DMS79 (cell line): ENCODE data around the gene SURF2.

ENCODE experiments used
- DNase-seq: peaks from one replicate; lab custom pipeline; 2025; lab: John Stamatoyannopoulos, UW

The SURF2 gene

DNA sequence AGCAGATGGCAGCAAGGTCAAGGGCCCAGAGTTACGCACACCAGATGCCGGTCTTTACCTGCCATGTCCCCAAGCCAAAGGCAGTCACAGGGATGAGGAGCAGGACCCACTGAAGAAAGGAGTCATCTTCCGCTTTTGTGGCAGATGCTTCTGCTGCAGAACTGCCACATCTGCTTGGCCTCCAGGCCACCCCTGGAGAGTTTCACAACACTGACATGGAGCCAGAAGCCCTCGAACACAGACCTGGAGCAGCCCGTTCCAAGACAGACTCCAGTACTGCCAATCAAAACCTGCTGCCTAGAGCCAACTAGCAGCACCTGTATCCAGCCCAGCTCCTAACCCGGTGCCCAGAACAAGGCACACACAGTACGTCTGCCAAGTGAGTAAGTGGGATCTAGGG, 1.6 kb upstream of the SURF2 start:
- no peak for DNase-seq

DNA sequence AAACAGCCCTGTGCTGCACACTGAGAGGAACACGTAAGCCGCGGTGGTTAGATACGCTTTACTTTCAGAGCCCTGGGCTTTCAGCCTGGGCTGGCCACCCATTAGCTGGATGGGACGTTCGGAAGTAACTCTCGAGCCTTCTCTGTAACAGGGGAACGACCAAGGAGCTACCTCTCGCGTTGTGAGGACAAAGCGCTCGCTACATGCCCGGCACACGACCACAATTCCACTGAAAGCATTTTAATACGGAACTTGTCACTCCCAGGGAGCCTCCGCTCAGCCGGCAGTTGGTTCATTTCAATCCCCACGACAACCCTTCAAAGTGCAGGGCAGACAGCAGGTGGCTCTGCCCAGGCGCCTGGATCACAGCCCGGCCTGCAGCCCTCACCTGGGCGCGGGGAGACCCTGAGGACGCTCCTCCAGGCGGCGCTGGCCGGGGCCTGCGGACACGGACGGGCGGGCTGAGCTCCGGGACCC, 431 bp upstream of the SURF2 start:
- DNase-seq = no peak

DNA sequence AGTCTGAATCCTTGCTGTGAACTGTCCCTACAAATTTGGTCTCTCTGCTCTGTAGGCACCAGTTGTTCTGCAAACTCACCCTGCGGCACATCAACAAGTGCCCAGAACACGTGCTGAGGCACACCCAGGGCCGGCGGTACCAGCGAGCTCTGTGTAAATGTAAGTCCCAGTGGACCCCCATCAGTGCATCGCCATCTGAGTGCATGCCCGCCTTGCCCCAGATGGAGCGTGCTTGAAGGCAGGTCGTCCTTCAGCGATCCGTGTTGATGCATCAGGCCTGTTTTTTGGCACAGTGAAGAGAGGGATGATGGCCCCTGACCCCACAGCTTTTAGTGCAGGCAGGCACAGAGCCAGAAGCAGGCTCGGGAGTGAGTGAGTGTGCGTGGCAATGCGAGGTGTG, 1.3 kb downstream of the SURF2 start:
- DNase-seq = no peak

DNA sequence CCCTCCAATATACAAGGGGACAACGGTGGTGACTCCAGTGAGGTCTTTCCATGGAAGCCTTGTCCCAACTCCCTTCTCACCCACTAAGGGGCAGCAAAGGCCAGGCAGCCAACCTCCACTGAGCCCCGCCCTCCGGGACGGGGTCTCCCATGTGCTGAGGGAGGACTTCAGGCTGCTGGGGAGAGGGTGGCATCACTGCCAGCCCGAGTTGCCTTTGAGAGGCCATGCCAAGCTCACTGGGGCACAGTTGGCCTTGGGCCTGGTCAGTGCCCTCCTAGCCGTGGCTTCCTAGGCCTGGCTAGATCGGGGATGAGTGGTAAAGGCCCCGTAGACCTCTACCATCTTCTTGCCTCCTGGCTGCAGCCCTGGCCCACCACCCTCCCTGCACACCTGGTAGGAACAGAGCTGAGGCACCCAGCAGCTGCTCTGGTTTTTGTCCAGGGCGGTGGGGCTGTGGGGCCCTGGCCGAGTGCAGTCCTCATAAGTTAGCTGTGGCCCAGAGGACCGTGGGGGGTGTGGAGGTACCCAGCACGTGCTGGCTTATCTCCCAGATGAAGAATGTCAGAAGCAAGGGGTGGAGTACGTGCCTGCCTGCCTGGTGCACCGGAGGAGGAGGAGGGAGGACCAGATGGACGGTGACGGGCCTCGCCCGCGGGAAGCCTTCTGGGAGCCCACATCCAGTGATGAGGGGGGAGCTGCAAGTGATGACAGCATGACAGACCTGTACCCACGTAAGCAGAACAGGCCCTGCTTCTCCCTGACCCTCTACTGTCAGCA, 3.2 kb downstream of the SURF2 start:
- DNase-seq = no peak

DNA sequence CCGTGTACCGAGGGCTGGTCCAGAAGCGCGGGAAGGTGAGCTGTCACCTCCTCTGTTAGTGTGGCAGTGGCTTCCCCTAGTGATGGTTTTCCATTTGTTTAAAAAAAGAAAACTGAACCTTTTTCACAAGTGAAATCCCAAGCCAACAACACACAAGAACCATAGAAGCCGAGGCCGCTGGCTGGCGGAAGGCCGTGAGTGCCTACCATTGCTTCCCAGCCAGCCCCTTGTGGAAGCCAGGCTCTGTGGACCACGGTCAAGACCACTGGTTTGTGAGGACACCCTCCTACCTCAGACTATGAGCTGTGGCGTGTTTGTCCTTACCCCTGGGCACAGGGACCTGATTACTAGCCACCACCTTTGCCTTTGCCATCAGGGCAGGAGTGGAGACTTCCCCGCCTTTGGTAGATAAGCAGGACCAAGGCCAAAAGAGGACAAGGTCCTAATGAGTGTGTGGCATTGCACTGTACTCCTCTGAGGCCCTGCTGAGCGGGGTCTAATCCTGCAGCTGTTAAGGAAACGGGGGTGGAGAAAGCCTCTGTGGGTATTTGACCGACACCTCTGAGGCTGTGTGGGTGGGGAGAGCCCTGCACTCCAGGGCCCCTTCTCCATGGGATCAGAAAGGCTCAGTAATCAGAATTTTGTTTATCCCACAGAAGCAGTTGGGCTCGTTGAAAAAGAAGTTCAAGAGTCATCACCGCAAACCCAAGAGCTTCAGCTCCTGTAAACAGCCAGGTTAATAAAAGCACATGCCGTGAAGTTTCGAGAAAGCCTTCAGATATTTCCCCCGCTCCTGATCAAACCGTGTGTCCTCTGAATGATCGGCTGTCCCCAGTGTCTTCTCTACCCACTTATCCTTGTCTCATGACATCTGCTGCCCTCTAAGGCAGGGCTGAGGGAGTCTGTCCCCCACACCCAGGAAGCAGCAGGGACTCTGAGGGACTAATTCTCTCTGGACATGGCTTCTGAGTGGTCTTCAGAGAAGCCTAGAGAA, 4.3 kb downstream of the SURF2 start:
- DNase-seq = no peak

DNA sequence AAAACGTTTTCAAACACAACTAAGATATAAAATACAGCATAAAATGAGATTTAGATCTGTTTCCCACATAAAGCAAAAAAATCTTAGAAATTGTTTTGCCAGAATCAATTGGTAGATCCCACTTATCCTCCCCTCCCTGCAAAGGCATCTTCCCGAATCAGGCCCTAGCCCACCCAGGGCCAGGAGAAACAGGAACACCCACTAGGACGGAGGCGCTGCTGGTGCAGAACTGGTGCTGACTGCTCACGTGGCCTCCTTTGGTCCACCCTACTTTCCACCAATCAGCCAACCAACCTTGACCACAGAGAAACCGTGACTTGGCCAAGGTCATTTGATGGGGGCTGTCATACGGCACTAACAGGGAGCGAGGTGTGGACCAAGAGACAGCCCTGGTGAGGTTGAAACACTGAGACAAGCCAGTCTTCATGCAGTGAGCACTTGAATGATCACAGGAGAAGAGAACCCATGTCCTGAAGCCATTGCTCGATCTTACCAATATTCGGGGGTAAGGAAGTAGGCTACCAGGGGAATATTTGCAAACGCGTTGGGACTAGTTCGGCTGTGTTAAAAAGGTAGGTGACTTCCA, 5.2 kb downstream of the SURF2 start:
- DNase-seq = no peak

DNA sequence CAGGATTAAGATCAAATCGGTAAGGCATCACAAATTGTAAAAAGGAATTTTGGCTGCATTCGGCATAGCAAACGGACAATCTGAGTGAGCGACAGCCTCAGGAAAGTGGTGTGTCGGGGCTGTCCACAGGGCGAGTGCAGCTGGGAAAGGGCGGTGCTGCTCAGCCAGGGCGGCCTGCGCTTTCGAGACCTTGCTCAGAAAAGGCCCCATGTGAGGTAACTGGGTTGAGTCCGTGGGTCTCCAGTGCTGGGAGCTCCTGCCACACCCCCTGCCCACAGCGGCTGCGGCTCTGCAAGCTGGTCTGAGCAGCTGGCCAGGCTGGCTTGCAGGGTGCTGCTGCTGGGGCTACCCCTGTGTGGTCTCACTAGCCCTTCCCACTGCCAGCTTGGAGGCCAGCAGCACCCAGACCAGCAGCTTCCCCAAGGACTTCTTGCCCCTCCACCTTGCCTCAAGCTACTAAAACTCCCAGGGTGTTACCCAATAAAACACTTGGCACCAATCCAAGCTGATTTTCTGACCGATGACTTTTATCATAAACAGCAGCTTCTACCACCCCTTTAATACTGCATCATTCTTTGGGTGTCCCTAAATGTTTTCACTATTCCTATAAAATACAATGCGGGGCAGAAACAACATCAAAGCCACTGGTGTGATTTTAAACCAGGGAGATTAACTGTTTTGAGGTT, 6.2 kb downstream of the SURF2 start:
- DNase-seq = no peak

DNA sequence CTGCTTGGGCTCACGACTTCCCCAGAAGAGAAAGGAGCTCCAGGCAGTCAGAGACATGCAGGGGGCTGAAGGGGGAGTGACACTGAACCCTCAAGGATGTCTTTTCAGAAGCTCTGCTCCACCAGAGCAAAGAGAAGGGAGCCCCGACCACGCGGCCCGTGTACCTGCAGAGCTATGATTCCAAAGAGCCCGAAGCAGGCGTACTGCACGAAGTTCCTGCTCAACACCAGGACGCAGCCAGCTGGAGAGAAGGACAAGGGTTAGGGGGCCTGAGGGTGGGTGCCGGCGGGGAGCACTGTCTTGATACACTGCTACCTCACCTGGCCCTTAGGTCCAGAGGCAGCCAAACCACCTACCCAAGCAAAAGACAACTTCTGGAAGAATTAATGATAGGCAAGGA, 10.1 kb downstream of the SURF2 start:
- DNase-seq = no peak

DNA sequence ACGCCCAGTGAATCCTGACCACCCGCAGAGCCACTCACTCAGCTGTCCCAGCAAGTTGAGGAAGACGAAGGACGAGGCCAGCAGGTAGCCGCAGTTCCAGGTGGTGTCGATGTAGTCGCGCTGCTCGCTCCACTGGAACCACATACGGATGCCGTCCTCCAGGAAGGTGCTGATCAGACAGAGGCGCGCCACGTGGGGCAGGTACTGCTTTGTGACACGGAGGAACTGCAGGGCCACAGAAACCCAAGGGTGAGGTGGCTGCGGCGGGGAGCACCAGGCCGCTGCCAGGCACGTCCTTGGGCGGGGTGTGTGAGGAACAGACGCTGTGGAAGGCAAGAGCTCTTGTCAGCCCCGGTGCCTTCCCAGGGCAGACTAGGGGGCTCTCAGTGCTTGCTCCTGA, 10.9 kb downstream of the SURF2 start:
- DNase-seq = no peak

DNA sequence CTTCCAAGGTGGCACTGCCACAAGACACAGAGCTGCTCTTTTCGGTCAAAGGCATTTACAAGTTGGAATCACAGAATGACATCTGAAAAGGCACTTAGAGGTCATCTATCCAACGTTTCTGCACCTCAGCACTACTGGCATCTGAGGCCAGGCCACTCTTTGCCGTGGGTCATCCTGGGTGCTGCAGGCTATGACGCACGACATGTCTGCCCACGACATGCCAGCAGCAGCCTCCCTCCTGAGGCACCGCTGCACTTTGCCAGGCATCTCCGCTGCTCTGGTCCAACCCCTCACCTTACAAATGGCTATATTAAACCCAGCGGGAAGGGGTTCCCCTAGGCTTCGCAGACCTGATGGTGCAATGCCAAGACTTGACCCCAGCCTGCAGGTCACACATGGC, 11.4 kb downstream of the SURF2 start:
- no peak for DNase-seq

DNA sequence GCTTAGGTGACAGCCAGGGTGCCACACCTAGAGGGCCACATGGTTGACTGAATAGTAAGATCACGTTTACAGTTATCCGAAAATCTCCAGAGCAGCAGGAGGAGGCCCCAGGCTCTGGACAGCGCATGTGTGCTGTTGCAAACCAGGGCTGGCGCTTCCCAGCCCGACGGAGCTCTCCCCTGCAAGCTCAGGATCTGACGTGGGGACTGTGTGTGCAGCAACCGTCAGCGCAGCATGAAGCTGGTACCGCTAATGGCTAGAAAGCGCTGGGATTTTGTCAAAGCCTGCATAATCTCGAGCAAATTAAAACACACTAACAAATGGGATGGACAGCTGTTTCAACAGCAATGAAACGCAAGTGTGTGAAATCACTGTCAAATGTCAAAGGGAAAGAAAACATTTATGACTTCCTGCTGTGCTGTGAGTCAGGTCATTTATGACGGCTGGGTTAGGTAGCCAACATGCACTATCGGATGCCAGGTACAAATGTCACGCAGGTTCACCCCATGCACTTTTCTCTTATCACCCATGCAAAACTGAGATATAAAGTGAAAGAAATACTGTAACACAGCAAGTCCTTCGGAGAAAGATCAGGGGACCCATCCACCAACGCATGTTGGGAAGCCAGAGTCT, 12.0 kb downstream of the SURF2 start:
- no peak for DNase-seq

DNA sequence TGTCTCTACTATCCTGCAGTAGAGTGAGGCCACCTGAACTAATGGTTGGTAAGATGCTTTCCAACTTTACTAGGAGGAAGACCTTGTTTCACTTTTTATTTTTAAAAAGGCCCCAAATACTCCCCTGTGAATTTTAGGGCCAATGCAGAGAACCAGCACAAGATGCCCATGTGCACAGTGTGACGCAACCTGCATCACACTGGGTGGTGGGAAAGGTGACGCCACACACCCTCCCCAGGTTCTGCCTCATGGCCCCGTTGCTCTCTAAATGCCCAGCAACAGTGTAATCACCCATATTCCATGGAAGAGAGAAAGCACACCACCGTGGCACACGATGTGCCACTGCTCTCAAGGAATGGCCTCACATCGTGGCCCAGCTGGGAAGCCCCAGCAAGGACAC, 13.1 kb downstream of the SURF2 start:
- no peak for DNase-seq

DNA sequence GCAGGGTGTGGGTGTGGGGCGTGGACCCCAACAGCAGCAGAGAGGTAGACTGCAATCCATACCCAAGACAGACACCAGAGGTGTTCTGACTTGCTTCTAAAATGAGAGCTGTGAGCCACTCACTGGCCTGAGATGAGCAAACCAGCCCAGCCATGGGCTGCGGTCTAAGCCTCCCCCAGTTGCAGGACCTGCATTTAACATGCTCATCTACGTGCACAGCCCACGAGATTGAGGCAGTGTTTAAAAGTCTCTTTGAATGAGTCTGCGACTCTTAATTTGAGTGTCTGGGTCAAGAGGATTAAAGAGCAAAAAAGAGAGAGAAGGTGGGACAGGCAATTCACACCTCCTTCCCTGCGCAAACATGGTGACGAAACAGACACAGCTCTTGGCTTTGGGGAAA, 13.6 kb downstream of the SURF2 start:
- no peak for DNase-seq

DNA sequence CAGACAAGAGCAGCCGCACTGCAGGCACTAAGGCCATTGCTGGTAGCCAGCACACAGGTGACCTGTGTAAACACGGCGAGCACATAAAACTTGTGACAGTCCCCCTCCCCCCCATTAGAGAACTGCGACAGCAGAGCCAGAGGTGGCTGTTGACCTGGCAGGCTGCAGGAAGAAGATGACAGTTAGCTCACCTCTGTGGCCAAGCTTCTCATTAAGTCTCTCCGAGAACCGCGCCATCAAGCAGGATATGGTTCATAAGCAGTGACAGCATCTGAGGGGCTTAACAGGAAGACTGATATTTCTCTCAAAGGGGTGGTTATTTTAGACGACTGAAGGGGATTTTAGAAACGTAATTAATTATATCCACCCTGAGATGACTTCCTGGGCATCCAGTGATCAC, 14.3 kb downstream of the SURF2 start:
- DNase-seq = no peak

DNA sequence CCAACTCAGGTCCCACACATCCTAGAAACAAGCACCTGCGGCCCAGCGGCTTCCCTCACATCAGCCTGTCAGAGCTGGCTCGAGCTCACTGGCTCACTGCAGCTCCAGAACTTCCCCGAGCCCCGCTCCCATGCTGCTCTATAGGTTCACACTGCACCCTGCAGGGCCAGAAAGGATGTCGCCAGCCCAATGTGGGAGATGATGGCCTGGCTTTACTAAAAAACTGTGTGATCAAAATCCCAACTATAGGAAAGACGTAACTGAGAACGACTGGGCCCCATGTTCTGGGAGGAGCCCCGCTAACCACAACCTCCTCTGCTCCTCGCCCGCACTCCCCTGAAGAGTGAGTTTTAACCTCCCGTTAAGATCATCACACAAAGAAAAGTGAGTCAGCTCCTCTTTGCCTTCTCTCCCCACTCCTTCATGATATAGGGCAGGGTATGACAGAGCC, 14.9 kb downstream of the SURF2 start:
- DNase-seq = no peak

DNA sequence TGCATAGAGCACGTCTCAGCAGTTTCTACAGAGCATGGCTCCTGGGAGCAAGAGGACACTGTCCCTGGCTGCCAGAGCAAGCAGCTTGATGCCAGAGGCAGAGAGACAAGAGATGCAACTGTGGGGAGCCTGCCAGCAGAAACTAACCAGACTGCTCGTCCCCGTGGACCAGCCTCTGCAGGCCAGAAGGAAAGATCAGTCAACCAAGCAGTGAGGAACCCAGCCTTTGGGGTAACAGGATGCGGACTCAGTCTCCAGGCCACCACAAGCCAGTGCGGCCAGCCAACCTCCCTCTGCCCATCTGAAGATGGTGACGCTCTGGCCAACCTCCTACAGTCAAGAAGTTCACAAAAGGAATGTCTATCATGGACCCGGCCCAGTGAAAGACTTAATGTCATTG, 15.8 kb downstream of the SURF2 start:
- no peak for DNase-seq

DNA sequence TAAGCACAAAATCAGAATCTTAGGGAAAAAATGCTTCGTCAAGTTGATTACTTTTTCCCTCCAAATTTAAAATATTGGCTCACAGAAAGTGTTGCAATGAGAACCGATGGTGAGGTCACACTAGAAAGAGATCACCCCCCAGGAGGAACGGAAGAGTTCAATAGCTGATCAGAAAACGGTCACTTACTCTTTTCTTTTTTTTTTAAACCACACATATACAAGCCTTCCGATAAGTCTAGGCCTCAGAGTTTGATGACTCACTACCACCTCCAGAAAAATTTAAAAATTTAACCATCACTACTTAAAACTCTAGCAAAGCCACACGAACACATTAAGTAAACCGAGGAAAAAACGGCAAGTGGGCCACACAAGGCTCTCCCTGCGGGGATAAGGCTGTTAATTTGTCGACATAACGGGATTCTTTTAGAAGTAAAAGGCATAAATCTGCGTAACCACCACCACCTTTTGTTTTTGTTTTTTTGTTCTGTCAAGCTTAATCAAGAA, 18.3 kb downstream of the SURF2 start:
- DNase-seq = no peak

DNA sequence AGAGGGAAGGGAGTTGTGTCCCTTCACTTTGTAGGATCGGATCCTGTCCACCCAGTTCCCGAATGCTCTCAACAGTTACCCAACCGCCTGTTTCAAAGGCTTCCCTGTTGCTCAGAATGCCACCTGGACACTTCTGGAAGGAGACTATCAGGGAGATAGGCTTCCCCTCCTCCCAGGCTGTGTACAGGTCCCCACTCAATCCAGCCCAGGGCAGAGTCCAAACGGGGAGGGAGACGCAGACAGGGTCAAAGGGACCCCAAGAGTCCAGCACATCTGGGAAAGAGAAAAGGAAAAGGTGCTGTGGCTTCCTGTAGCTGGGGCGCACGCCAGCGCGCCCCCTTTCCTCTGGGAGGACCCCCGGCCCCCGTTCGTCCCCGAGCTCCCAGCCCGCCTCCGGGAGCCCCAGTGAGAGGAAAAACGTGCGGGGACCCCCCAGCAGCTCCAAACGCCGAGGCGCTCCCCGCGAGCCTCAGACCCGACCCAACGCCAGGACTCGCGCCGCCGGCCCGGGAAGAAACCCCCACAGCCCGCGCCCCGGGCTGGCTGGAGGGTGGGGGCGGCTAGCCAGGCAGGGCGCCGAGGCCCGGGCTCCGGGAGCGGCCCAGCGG, 18.9 kb downstream of the SURF2 start:
- no peak for DNase-seq

DNA sequence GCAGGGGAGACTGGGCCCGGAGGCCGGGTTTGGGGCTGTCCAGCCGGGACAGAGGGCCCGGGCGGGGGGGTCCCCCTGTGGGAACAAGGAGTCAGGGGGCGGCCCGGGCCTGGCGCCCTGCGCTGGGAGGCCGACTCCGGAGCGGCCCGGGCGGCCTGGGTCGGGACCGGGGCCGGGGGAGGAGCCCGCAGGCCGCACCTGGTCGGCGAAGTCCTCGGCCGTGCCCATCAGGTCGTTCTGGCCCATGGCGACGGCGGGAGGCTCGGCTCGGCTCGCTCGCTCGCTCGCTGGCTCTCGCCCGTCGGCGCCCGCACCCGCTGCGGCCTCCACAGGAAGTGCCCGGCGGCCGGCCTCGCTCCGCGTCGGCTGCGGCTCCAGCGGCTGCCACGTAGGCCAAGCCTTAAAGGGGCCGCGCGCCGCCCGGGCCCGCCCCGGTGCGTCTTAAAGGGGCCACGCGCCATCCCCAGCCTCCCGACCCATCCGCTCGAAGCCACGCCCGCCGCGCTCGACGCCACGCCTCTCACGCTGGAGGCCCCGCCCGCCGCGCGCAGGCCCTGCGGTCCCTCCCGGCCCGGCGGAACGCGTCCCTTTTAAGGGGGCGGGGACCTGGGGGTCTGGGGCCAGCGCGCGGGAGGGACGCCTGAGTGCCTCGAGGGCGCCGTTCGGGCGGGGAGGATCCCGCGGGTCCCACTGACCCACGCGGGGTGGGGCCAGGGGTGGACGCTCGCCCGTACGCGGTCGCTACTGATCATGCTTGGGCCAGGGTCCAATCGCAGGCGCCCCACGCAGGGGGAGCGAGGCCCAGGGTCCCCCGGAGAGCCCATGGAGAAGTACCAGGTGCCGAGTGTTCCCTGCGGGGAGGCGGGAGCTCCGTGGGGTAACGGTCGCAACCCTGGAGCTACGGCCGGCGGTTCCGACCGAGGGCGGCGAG, 19.6 kb downstream of the SURF2 start, which contains the start of the genes STKLD1 and SURF4:
TSS of gene STKLD1 (plus strand) at position 643 of the 931 bp plus-strand sequence. CDS start at position 751, 108 bp downstream.
TSS of gene SURF4 (minus strand) at position 337 of the 931 bp plus-strand sequence. CDS start at position 246, 91 bp downstream.
- peak; percentile 80 for DNase-seq
